ENCODE measurements around the gene LYZL4. TPM values are rescaled to one million over a fixed set of nuclear protein-coding genes. Genes with fewer than 3 reads are reported as not detected.

LYZL4 gene
- total and polyA plus RNA-seq, 2 of the 13 experiments (the other 11 are each of a cell fraction or from before 2014, with no cell fraction given), result not detected

DNA sequence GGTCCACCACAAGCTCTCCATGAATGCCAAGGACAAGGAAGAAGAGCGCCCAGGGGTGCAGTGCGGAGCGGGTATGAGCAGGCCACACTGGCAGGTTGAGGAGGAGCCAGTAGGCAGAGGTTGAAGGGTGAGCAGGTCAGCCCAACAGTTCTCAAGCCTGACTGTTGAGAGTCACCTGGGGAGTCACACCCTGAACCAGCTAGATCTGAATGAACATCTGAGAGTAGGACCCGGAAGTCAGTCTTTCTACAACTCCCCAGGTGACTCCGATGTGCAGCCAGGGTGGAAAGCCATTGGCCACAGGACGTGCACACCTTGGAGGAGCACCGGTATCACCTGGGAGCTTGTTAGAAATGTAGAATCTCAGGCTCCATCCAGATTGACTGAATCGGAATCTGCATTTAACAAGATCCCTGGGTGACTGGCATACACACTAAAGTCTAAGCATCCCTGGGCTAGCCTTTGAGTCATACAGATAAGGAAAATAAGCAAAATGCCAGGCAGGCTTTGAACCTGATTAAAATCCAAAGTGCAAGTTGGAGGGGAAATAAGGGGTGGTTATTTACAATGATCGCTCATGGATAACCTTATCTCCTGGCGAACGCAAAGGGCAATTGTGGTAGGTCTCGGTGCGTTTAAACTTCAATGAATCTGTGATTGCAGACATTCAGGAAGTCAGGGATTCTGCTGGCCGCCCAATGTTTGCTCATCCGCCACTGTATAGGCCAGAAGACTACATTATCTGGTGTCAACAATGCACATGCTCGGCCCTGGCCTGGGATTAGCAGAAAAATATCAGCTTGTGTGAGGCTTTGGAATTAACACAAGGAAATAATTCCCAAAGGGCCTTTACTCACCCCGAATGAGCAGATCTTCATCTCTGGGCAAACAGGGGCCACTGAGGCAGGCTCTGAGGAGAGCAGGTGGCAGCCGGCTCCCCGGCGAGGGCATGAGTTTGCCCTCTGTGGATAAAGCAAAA lies 11.7 kb upstream of the LYZL4 start (continued):
- TF ChIP-seq, protein P1, sequence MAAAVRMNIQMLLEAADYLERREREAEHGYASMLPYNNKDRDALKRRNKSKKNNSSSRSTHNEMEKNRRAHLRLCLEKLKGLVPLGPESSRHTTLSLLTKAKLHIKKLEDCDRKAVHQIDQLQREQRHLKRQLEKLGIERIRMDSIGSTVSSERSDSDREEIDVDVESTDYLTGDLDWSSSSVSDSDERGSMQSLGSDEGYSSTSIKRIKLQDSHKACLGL (CRISPR knock-in tag; IDR thresholded peaks at IDR 0.05), result no peak

DNA sequence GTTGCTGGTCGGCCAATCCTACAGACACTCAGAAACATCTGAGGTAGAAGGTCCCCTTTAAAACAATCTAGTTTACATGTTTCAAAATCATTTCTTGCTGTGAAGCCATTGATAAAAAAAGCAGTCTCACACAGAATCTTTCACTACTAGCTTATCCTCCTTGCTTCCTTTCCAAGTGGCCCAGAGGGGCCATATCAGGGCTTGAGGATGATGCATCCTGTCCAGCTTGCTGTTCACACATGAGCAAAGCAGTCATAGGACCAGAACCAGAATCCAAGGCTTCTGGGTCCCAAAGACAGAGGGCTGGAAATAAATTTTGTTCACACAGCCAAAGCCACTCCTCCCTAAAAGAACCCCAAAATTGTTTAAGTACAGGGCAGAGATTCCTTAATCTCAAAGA lies 9.2 kb upstream of the LYZL4 start:
- CTCF ChIA-PET (ENCODE audit: low intra/inter-chr PET ratio, low total read pairs), result no interaction called here
- BruUV-seq (replicated peaks), result no TSS peak
- no peaks in the 10 kb centered on the region for H3K27me3 ChIP-seq (ENCODE audit: control insufficient read depth in 1 of 2, insufficient read depth in 2 of 2, low read length in 2 of 2)
- H3K9me3 ChIP-seq (ENCODE audit: low read length), result no peaks in the 10 kb centered on the region
- ATAC-seq (no peak), DNase-seq (ENCODE audit: low spot score) (no peak), FAIRE-seq (no peak)
- H3K4me1 ChIP-seq (ENCODE audit: insufficient read depth, low read length), result peaks cover 53% of the 10 kb centered on the region
- no peak overlapping the region for H3K4me2 ChIP-seq (ENCODE audit: low read depth, low read length)
- in situ Hi-C loops (cut with HindIII; ENCODE audit: extremely low pct_ligation_motif_present, low pct_unique_long_range_greater_than_20kb), result no loop called here
- H3K79me2 ChIP-seq (ENCODE audit: insufficient read depth, low read length), result no peaks in the 10 kb centered on the region
- no peak overlapping the region for H3K9ac ChIP-seq (ENCODE audit: insufficient read depth, low read depth, low read length)
- H3K4me3 ChIP-seq (replicated peaks in 1 of 3; ENCODE audit: insufficient read depth in 1 of 3, low read depth in 2 of 3, low read length in 3 of 3), result no peak overlapping the region
- H4K20me1 ChIP-seq (ENCODE audit: insufficient read depth, low read length), result no peaks in the 10 kb centered on the region
- intact Hi-C loops (cut with micrococcal nuclease; ENCODE audit: unreplicated experiment), result no loop called here
- no peak overlapping the region for H3K27ac ChIP-seq (ENCODE audit: extremely low read length, insufficient read depth, low read length)
- POLR2A ChIA-PET, result no interaction called here
- 100% methylated on average over 1 of the region's 1 CpG for WGBS (ENCODE audit: low lambda C conversion rate)
- H3K36me3 ChIP-seq (replicated peaks in 1 of 2; ENCODE audit: control insufficient read depth in 1 of 2, insufficient read depth in 2 of 2, low read length in 2 of 2), result no peaks in the 10 kb centered on the region
- no peak overlapping the region for H2AFZ ChIP-seq (ENCODE audit: low read length)
- TF ChIP-seq NFKBIZ (CRISPR knock-in tag; IDR thresholded peaks at IDR 0.05) (no peak), ZNF225 (CRISPR knock-in tag; IDR thresholded peaks at IDR 0.05) (no peak), JARID2 (CRISPR knock-in tag; IDR thresholded peaks at IDR 0.05; ENCODE audit: insufficient replicate concordance) (no peak)
- TF ChIP-seq, protein P2, sequence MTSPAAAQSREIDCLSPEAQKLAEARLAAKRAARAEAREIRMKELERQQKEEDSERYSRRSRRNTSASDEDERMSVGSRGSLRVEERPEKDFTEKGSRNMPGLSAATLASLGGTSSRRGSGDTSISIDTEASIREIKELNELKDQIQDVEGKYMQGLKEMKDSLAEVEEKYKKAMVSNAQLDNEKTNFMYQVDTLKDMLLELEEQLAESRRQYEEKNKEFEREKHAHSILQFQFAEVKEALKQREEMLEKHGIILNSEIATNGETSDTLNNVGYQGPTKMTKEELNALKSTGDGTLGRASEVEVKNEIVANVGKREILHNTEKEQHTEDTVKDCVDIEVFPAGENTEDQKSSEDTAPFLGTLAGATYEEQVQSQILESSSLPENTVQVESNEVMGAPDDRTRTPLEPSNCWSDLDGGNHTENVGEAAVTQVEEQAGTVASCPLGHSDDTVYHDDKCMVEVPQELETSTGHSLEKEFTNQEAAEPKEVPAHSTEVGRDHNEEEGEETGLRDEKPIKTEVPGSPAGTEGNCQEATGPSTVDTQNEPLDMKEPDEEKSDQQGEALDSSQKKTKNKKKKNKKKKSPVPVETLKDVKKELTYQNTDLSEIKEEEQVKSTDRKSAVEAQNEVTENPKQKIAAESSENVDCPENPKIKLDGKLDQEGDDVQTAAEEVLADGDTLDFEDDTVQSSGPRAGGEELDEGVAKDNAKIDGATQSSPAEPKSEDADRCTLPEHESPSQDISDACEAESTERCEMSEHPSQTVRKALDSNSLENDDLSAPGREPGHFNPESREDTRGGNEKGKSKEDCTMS (CRISPR knock-in tag; conservative IDR thresholded peaks at IDR 0.05), result no peak
- TF ChIP-seq, protein P3, sequence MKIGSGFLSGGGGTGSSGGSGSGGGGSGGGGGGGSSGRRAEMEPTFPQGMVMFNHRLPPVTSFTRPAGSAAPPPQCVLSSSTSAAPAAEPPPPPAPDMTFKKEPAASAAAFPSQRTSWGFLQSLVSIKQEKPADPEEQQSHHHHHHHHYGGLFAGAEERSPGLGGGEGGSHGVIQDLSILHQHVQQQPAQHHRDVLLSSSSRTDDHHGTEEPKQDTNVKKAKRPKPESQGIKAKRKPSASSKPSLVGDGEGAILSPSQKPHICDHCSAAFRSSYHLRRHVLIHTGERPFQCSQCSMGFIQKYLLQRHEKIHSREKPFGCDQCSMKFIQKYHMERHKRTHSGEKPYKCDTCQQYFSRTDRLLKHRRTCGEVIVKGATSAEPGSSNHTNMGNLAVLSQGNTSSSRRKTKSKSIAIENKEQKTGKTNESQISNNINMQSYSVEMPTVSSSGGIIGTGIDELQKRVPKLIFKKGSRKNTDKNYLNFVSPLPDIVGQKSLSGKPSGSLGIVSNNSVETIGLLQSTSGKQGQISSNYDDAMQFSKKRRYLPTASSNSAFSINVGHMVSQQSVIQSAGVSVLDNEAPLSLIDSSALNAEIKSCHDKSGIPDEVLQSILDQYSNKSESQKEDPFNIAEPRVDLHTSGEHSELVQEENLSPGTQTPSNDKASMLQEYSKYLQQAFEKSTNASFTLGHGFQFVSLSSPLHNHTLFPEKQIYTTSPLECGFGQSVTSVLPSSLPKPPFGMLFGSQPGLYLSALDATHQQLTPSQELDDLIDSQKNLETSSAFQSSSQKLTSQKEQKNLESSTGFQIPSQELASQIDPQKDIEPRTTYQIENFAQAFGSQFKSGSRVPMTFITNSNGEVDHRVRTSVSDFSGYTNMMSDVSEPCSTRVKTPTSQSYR (CRISPR knock-in tag; IDR thresholded peaks at IDR 0.05; ENCODE audit: borderline replicate concordance), result no peak
- TF ChIP-seq, protein P4, sequence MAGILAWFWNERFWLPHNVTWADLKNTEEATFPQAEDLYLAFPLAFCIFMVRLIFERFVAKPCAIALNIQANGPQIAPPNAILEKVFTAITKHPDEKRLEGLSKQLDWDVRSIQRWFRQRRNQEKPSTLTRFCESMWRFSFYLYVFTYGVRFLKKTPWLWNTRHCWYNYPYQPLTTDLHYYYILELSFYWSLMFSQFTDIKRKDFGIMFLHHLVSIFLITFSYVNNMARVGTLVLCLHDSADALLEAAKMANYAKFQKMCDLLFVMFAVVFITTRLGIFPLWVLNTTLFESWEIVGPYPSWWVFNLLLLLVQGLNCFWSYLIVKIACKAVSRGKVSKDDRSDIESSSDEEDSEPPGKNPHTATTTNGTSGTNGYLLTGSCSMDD (CRISPR knock-in tag; IDR thresholded peaks at IDR 0.05), result no peak
- TF ChIP-seq, protein P5, sequence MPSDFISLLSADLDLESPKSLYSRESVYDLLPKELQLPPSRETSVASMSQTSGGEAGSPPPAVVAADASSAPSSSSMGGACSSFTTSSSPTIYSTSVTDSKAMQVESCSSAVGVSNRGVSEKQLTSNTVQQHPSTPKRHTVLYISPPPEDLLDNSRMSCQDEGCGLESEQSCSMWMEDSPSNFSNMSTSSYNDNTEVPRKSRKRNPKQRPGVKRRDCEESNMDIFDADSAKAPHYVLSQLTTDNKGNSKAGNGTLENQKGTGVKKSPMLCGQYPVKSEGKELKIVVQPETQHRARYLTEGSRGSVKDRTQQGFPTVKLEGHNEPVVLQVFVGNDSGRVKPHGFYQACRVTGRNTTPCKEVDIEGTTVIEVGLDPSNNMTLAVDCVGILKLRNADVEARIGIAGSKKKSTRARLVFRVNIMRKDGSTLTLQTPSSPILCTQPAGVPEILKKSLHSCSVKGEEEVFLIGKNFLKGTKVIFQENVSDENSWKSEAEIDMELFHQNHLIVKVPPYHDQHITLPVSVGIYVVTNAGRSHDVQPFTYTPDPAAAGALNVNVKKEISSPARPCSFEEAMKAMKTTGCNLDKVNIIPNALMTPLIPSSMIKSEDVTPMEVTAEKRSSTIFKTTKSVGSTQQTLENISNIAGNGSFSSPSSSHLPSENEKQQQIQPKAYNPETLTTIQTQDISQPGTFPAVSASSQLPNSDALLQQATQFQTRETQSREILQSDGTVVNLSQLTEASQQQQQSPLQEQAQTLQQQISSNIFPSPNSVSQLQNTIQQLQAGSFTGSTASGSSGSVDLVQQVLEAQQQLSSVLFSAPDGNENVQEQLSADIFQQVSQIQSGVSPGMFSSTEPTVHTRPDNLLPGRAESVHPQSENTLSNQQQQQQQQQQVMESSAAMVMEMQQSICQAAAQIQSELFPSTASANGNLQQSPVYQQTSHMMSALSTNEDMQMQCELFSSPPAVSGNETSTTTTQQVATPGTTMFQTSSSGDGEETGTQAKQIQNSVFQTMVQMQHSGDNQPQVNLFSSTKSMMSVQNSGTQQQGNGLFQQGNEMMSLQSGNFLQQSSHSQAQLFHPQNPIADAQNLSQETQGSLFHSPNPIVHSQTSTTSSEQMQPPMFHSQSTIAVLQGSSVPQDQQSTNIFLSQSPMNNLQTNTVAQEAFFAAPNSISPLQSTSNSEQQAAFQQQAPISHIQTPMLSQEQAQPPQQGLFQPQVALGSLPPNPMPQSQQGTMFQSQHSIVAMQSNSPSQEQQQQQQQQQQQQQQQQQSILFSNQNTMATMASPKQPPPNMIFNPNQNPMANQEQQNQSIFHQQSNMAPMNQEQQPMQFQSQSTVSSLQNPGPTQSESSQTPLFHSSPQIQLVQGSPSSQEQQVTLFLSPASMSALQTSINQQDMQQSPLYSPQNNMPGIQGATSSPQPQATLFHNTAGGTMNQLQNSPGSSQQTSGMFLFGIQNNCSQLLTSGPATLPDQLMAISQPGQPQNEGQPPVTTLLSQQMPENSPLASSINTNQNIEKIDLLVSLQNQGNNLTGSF (CRISPR knock-in tag; IDR thresholded peaks at IDR 0.05), result no peak

Measured in HepG2 (cell line).